ENCODE results near the gene RGL2.

- TF ChIP-seq CTCF (IDR thresholded peaks at IDR 0.05; ENCODE audit: low read depth, low read length) (no peak), EZH2phosphoT487 (IDR thresholded peaks at IDR 0.05; ENCODE audit: low read depth) (no peak)
Measured at GRCh38 chr6:33250731-33251130, 48.0 kb downstream of the RGL2 start.
